ENCODE measurements around the gene VPS33B. TPM values are rescaled to one million over a fixed set of nuclear protein-coding genes. Genes with fewer than 3 reads are reported as not detected.

VPS33B gene
- total RNA-seq, 1 donor from 2014 or later, result 20.5 TPM

GRCh38 chr15:91045065-91045464 is 22.7 kb upstream of the VPS33B start:
- no peaks in the 10 kb centered on the region for H3K4me1 Mint-ChIP-seq
- no peak for TF ChIP-seq CTCF (conservative IDR thresholded peaks at IDR 0.05)
- H3K4me3 Mint-ChIP-seq, result no peak overlapping the region
- no peak for DNase-seq (ENCODE audit: low read depth, low spot score)
- no peaks in the 10 kb centered on the region for H3K36me3 Mint-ChIP-seq (ENCODE audit: low read depth)
- H3K9me3 Mint-ChIP-seq, result no peaks in the 10 kb centered on the region
- peaks cover 42% of the 10 kb centered on the region for H3K27me3 Mint-ChIP-seq (ENCODE audit: low read depth)
- no peak overlapping the region for H3K27ac Mint-ChIP-seq (ENCODE audit: unreplicated experiment)

GRCh38 chr15:91043202-91043874 is 20.9 kb upstream of the VPS33B start:
- peak overlapping the region; percentile 87 for H3K27ac Mint-ChIP-seq (ENCODE audit: unreplicated experiment)
- TF ChIP-seq CTCF (conservative IDR thresholded peaks at IDR 0.05), result no peak
- H3K4me3 Mint-ChIP-seq, result no peak overlapping the region
- H3K9me3 Mint-ChIP-seq, result no peaks in the 10 kb centered on the region
- no peak for DNase-seq (ENCODE audit: low read depth, low spot score)
- no peaks in the 10 kb centered on the region for H3K36me3 Mint-ChIP-seq (ENCODE audit: low read depth)
- H3K4me1 Mint-ChIP-seq, result no peaks in the 10 kb centered on the region
- H3K27me3 Mint-ChIP-seq (ENCODE audit: low read depth), result peaks cover 28% of the 10 kb centered on the region

- H3K9me3 Mint-ChIP-seq, result no peaks in the 10 kb centered on the region
- H3K36me3 Mint-ChIP-seq (ENCODE audit: low read depth), result no peaks in the 10 kb centered on the region
- no peaks in the 10 kb centered on the region for H3K4me1 Mint-ChIP-seq
- no peak overlapping the region for H3K27ac Mint-ChIP-seq (ENCODE audit: unreplicated experiment)
- no peak for TF ChIP-seq CTCF (conservative IDR thresholded peaks at IDR 0.05)
- H3K27me3 Mint-ChIP-seq (ENCODE audit: low read depth), result peaks cover 22% of the 10 kb centered on the region
- no peak overlapping the region for H3K4me3 Mint-ChIP-seq
- no peak for DNase-seq (ENCODE audit: low read depth, low spot score)
Measured at GRCh38 chr15:91040856-91041255, 18.5 kb upstream of the VPS33B start.

GRCh38 chr15:91039996-91040395 is 17.6 kb upstream of the VPS33B start:
- Mint-ChIP-seq H3K4me1 (no peaks in the 10 kb centered on the region), H3K4me3 (no peak overlapping the region), H3K9me3 (no peaks in the 10 kb centered on the region), H3K27ac (ENCODE audit: unreplicated experiment) (no peak overlapping the region), H3K36me3 (ENCODE audit: low read depth) (no peaks in the 10 kb centered on the region), H3K27me3 (ENCODE audit: low read depth) (peaks cover 24% of the 10 kb centered on the region)
- TF ChIP-seq CTCF (conservative IDR thresholded peaks at IDR 0.05), result no peak
- no peak for DNase-seq (ENCODE audit: low read depth, low spot score)

GRCh38 chr15:91032919-91033803 is 10.8 kb upstream of the VPS33B start:
- H3K4me3 Mint-ChIP-seq, result no peak overlapping the region
- H3K27ac Mint-ChIP-seq (ENCODE audit: unreplicated experiment), result no peak overlapping the region
- no peaks in the 10 kb centered on the region for H3K9me3 Mint-ChIP-seq
- peak; percentile 31 for DNase-seq (ENCODE audit: low read depth, low spot score)
- no peaks in the 10 kb centered on the region for H3K4me1 Mint-ChIP-seq
- no peaks in the 10 kb centered on the region for H3K36me3 Mint-ChIP-seq (ENCODE audit: low read depth)
- peak; percentile 78 for TF ChIP-seq CTCF (conservative IDR thresholded peaks at IDR 0.05)
- H3K27me3 Mint-ChIP-seq (ENCODE audit: low read depth), result peaks cover 41% of the 10 kb centered on the region

Data from neural crest cell (in vitro differentiated cells).